ENCODE measurements around the gene MXD3. TPM values are rescaled to one million over a fixed set of nuclear protein-coding genes. Genes with fewer than 3 reads are reported as not detected.
A peak's percentile ranks its signal among the peaks of the same experiment; 100 is the strongest.
"Not testable (repeated sequence)": the region's sequence is repeated elsewhere in the genome, so short reads cannot be mapped to it uniquely, and the experiment has no call there.

The MXD3 gene, protein sequence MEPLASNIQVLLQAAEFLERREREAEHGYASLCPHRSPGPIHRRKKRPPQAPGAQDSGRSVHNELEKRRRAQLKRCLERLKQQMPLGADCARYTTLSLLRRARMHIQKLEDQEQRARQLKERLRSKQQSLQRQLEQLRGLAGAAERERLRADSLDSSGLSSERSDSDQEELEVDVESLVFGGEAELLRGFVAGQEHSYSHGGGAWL
- polyA plus RNA-seq (2013, experiment 1 of 2) = 7.1 TPM
- 11.2 TPM for polyA plus RNA-seq (2013, experiment 2 of 2)

DNA sequence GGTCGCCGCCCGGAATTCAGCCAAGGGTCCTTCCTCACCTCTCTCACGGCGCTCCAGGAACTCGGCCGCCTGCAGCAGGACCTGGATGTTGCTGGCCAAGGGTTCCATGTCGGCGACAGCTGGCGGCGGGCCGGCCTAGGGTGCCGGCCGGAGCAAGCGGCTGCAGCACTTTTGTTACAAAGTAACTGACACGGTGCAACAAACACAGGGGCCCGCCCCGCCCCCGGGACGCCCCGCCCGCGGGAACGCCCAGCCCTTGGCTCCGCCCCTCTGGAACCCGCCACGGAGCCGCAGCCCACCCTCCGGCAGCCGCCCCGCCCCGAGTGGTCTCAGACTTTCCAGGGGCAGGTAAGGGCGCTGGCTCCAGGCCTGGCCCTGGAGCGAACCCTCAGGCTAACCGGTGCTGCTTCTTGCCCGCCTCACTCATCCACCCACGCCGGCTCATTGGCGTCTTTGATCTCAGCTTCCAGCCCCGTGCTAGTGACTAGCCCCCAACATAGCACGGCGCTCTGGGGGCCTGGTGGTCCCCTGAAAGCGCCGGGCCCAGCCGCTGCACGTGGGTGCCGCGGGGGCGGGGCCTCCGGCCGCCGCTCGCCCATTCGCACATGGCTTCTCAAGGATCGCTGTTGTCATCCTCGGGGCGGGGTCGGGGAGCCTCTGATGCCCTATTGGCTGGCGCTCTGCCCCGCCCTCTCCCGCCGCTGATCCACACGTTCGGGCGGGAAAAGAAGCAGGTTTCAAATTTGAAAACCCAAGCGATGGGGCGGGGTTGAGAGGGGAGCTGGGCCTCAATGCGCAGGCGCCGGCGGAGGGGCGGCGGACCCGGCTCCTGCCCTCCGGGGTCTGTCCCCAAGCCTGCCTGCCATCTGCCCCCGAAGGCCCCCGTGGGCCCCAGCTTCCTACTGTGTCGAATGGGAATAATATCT is at the start of gene MXD3:
MXD3 (minus strand) TSS at position 176 of the 926 bp plus-strand sequence; CDS start at position 108, 68 bp downstream.
- Histone ChIP-seq H3K4me1 (ENCODE audit: insufficient read depth, low read length) (no peaks in the 10 kb centered on the region; the same call in 1 of the 2 replicates), H3K27ac (ENCODE audit: low read depth, low read length) (peak within 1 kb of the TSS; percentile 97), H3K27me3 (ENCODE audit: insufficient read depth, low read length) (peaks cover 5% of the 10 kb centered on the region; the same call in 1 of the 2 replicates), H3K36me3 (ENCODE audit: insufficient read depth, low read length) (peaks cover 2% of the 10 kb centered on the region), H3K9me3 (ENCODE audit: insufficient read depth, low read depth, low read length) (no peaks in the 10 kb centered on the region), H3K9ac (ENCODE audit: low read depth, low read length) (peak within 1 kb of the TSS; percentile 90), H3K4me3 (ENCODE audit: low read length) (peak within 1 kb of the TSS; percentile 61)
- WGBS = under 1% methylated on average over 78 of the region's 78 CpGs

DNA sequence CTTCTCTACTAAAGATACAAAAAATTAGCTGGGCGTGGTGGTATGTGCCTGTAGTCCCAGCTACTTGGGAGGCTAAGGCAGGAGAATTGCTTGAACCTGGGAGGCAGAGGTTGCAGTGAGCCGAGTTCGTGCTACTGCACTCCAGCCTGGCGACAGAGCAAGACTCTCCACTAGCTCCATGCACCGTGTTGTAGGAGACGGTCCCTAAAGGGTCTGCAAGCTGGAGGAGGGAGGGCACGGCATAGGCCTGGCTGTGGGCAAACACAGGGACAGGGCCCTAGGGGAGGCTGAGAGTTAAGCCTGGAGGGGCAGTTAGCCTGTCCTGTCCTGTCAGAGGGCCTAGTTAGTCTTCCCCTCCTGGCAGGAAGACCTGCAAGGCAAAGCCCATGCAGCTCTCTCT is 49.0 kb upstream of the MXD3 start:
- peaks cover 11% of the 10 kb centered on the region; the same call in 1 of the 2 replicates for H3K27me3 ChIP-seq (ENCODE audit: insufficient read depth, low read length)
- 91% methylated on average over 7 of the region's 7 CpGs for WGBS
- not testable (repeated sequence) for H3K9ac ChIP-seq (ENCODE audit: low read depth, low read length); H3K9me3 ChIP-seq (ENCODE audit: insufficient read depth, low read depth, low read length); H3K36me3 ChIP-seq (ENCODE audit: insufficient read depth, low read length); H3K4me3 ChIP-seq (ENCODE audit: low read length); H3K4me1 ChIP-seq (ENCODE audit: insufficient read depth, low read length); H3K27ac ChIP-seq (ENCODE audit: low read depth, low read length)

DNA sequence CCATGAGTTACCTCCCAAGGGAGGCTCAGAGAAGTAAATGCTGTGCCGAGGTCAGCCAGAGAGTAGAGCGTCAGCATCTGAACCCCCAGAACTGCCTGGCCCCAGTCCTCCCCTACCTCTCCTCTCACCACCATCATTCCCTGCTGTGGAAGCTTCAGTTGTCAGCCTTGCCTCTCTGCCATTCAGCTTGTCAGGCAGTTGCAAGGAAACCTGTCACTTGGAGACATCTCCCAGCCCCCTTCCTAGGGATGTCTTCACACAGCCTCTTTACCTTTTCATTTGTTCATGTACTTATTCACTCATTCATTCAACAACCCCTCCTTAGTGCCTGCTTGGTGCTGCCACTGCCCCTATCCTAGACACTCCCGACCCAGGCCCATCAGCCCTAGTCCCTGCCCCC is 48.2 kb upstream of the MXD3 start:
- Histone ChIP-seq H3K4me3 (ENCODE audit: low read length) (no peak overlapping the region), H3K9ac (ENCODE audit: low read depth, low read length) (no peak overlapping the region), H3K9me3 (ENCODE audit: insufficient read depth, low read depth, low read length) (no peaks in the 10 kb centered on the region), H3K36me3 (ENCODE audit: insufficient read depth, low read length) (no peaks in the 10 kb centered on the region), H3K27ac (ENCODE audit: low read depth, low read length) (no peak overlapping the region), H3K27me3 (ENCODE audit: insufficient read depth, low read length) (peaks cover 11% of the 10 kb centered on the region; the same call in 1 of the 2 replicates), H3K4me1 (ENCODE audit: insufficient read depth, low read length) (peaks cover 5% of the 10 kb centered on the region)
- 83% methylated on average over 3 of the region's 3 CpGs for WGBS

DNA sequence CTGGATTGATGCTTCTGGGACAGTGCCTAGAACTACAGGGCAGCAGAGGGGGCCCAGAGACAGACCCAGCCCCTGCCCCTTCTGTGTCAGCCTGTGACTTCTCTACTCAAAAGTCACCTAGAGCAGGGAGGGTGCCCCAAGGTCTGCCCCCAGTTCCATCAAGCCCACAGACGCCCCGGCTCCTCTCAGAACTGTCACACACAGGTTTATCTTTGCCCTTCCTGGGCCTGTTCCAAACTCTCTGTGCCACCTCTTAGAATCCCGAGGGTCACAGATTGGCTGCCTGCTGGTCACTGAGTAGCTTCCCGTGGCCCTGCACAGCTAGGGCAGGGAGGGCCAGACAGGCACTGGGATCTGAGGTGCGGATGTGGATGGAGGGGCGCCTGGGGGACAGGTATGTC is 47.8 kb upstream of the MXD3 start:
- Histone ChIP-seq H3K27me3 (ENCODE audit: insufficient read depth, low read length) (peaks cover 15% of the 10 kb centered on the region; the same call in 1 of the 2 replicates), H3K9ac (ENCODE audit: low read depth, low read length) (no peak overlapping the region), H3K9me3 (ENCODE audit: insufficient read depth, low read depth, low read length) (no peaks in the 10 kb centered on the region), H3K4me3 (ENCODE audit: low read length) (no peak overlapping the region), H3K36me3 (ENCODE audit: insufficient read depth, low read length) (no peaks in the 10 kb centered on the region), H3K27ac (ENCODE audit: low read depth, low read length) (no peak overlapping the region), H3K4me1 (ENCODE audit: insufficient read depth, low read length) (peaks cover 5% of the 10 kb centered on the region)
- WGBS = 86% methylated on average over 6 of the region's 6 CpGs

DNA sequence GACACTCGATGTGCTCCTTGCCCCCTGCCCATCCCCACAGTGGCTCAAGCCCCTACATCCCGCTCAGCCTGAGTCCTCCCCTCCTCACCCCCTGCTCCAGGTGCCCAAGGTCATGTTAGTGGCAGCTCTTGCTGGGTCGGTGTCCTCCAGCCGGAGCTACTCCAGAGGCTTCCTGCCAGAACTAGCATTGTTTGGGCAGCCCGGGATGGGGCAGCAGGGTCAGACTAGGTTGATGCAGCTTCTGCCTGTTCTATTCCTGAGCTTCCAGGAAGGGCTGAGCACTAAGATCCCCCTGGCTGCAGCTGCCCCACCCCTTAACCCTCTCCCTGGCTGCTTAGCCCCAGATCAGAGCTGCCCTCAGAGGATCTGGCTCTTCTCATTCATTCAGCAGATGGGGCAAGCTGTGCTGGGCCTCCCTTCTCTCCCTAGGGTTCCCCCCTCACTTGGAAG is 46.7 kb upstream of the MXD3 start:
- no peaks in the 10 kb centered on the region for H3K9me3 ChIP-seq (ENCODE audit: insufficient read depth, low read depth, low read length)
- 85% methylated on average over 5 of the region's 5 CpGs for WGBS
- no peak overlapping the region for H3K9ac ChIP-seq (ENCODE audit: low read depth, low read length)
- no peak overlapping the region for H3K27ac ChIP-seq (ENCODE audit: low read depth, low read length)
- H3K27me3 ChIP-seq (ENCODE audit: insufficient read depth, low read length) = peaks cover 16% of the 10 kb centered on the region; the same call in 1 of the 2 replicates
- H3K4me3 ChIP-seq (ENCODE audit: low read length) = no peak overlapping the region
- peaks cover 5% of the 10 kb centered on the region for H3K4me1 ChIP-seq (ENCODE audit: insufficient read depth, low read length)
- no peaks in the 10 kb centered on the region for H3K36me3 ChIP-seq (ENCODE audit: insufficient read depth, low read length)

DNA sequence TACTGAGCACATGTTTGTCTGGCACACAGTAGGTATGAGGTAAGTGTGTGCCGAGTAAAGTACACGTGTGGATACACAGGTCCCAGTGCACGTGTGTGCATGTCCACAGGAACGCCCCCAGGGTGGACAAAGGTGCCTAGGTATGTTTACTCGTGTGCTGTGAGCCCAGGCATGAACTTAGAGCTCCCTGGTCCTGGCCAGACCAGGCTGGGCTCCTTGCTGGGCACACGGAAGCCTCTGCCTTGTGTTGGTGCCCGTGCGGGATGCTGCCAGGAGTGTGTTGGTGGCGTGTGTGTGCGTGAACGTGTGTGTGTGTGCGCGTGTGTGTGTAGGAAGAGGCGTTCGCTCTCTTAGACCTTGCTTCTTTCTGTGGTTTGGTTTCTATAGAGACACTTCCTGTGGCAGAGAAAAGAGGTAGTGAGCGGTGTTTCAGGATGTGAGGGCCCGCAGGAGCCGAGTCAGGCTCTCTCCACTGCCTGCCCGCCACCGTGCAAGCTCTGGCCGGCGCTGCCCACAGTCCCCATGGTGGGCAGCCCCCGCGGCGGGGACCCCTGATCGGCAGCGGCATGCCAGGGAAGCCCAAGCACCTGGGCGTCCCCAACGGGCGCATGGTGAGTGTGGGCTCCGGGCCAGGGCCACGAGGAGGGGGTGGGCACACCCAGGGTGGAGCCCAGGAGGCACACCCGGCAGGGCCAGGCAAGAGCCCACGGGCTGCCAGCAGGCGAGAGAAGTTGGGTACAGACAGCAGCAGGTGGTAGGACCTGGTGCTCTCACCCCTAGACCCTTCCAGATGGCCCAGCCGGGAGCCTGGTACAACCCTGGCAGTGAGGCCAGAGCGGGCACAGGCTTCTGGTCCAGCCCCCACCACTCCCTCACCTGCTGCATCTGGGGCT is 46.0 kb upstream of the MXD3 start, which contains the start of gene RGS14:
RGS14 (plus strand) TSS at position 466 of the 893 bp plus-strand sequence; CDS start at position 567, 101 bp downstream.
- Histone ChIP-seq H3K4me1 (ENCODE audit: insufficient read depth, low read length) (peaks cover 5% of the 10 kb centered on the region), H3K9ac (ENCODE audit: low read depth, low read length) (no peak within 1 kb of the TSS), H3K27ac (ENCODE audit: low read depth, low read length) (no peak within 1 kb of the TSS), H3K9me3 (ENCODE audit: insufficient read depth, low read depth, low read length) (no peaks in the 10 kb centered on the region), H3K36me3 (ENCODE audit: insufficient read depth, low read length) (no peaks in the 10 kb centered on the region), H3K27me3 (ENCODE audit: insufficient read depth, low read length) (peaks cover 16% of the 10 kb centered on the region; the same call in 1 of the 2 replicates), H3K4me3 (ENCODE audit: low read length) (no peak within 1 kb of the TSS)
- WGBS = 87% methylated on average over 37 of the region's 37 CpGs

DNA sequence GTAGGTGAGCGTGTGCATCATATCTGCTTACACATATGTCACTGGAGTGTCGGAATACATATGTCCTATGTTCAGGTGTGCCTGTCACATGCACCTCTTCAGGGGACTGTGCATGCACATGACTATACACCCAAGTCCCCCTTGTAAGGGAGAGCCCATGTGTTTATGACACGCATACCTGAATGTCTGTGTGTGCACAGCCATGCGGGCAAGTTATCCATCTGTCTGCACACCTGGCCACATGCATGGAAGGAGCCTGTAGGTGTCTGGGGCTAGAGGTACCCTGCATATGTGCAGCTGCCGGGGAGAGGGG is 45.4 kb upstream of the MXD3 start:
- H3K27ac ChIP-seq (ENCODE audit: low read depth, low read length) = no peak overlapping the region
- H3K9ac ChIP-seq (ENCODE audit: low read depth, low read length) = no peak overlapping the region
- no peaks in the 10 kb centered on the region for H3K9me3 ChIP-seq (ENCODE audit: insufficient read depth, low read depth, low read length)
- peaks cover 10% of the 10 kb centered on the region; the same call in 1 of the 2 replicates for H3K27me3 ChIP-seq (ENCODE audit: insufficient read depth, low read length)
- 93% methylated on average over 5 of the region's 5 CpGs for WGBS
- H3K36me3 ChIP-seq (ENCODE audit: insufficient read depth, low read length) = no peaks in the 10 kb centered on the region
- no peak overlapping the region for H3K4me3 ChIP-seq (ENCODE audit: low read length)
- H3K4me1 ChIP-seq (ENCODE audit: insufficient read depth, low read length) = peaks cover 2% of the 10 kb centered on the region

DNA sequence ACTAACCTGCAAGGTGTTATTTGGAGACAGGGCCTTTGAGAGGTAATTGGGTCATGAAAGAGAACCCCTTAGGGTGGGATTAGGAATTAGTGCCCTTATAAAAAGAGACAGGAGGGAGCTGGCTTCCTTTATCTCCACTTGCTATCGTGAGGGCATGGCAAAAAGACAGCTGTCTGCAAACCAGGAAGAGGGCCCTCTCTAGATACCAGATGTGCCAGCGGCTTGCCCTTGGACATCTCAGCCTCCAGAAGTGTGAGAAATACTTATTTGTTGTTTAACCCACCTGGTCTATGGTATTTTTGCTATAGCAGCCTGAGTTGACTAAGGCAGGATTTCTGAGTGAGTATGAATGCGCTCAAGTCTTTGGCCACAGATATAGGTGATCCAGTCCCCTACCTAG is 45.0 kb upstream of the MXD3 start:
- no peaks in the 10 kb centered on the region for H3K9me3 ChIP-seq (ENCODE audit: insufficient read depth, low read depth, low read length)
- H3K9ac ChIP-seq (ENCODE audit: low read depth, low read length) = no peak overlapping the region
- H3K36me3 ChIP-seq (ENCODE audit: insufficient read depth, low read length) = no peaks in the 10 kb centered on the region
- peaks cover 8% of the 10 kb centered on the region; the same call in 1 of the 2 replicates for H3K27me3 ChIP-seq (ENCODE audit: insufficient read depth, low read length)
- H3K4me1 ChIP-seq (ENCODE audit: insufficient read depth, low read length) = 0 out of 2 replicates have a peak, but pooled peaks cover 2% of the 10 kb centered on the region
- 91% methylated on average over 3 of the region's 3 CpGs for WGBS
- H3K4me3 ChIP-seq (ENCODE audit: low read length) = no peak overlapping the region
- no peak overlapping the region for H3K27ac ChIP-seq (ENCODE audit: low read depth, low read length)

DNA sequence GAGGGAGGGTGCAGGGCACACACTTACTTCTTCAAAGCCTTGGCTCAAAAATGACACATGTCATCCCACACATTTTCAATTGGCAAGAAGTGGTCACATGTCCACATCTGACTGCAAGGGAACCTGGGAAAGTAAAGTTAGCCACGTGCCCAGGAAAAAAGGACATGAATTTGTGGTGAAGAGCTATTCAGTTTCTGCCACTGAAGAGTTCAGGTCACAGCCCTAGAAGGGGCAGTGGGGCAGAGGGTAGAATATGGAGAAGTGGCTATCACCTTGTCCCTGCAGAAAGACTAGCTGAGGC is 44.1 kb upstream of the MXD3 start:
- H3K9ac ChIP-seq (ENCODE audit: low read depth, low read length) = no peak overlapping the region
- WGBS = 32% methylated on average over 1 of the region's 1 CpG

DNA sequence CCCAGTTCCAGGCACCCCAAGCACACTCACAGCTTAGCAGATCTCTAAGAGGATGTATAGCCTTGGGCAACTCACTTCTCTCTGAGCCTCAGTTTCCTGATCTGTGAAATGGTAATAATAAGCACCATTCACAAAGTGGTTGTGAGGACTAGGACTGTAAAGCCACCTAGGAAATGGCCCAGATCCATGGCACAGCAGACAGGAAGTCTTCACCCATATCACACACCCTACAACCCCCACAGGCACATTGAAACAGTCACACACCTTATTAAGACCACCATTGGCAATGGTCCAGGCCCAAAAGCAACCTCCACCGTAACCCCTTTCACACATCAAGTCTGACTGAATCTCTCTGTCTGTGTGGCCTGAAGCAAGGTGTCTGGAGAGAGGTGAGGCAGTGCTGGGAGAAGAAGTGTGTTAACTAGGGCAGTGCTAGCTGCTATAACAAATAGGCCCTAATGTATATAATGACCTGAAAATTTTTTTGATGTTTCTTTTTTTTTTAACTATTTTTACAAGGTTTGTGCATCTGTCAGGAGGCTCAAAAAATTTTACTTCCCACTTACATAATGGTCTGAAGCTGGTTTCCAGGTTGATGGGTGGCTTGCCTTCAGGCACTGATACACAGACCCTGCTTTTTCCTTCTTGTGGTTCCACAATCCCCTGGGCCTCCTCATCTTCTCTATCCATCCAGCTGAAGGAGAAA is 43.6 kb upstream of the MXD3 start:
- Histone ChIP-seq H3K4me1 (ENCODE audit: insufficient read depth, low read length) (peaks cover 6% of the 10 kb centered on the region; the same call in 1 of the 2 replicates), H3K27me3 (ENCODE audit: insufficient read depth, low read length) (peaks cover 8% of the 10 kb centered on the region; the same call in 1 of the 2 replicates), H3K9ac (ENCODE audit: low read depth, low read length) (no peak overlapping the region), H3K27ac (ENCODE audit: low read depth, low read length) (no peak overlapping the region), H3K36me3 (ENCODE audit: insufficient read depth, low read length) (no peaks in the 10 kb centered on the region), H3K4me3 (ENCODE audit: low read length) (no peak overlapping the region), H3K9me3 (ENCODE audit: insufficient read depth, low read depth, low read length) (no peaks in the 10 kb centered on the region)
- 100% methylated on average over 1 of the region's 1 CpG for WGBS

More for the DNA sequence above, 44.1 kb upstream of the MXD3 start:
- Histone ChIP-seq H3K4me3 (ENCODE audit: low read length) (no peak overlapping the region), H3K27me3 (ENCODE audit: insufficient read depth, low read length) (peaks cover 8% of the 10 kb centered on the region; the same call in 1 of the 2 replicates), H3K27ac (ENCODE audit: low read depth, low read length) (no peak overlapping the region), H3K36me3 (ENCODE audit: insufficient read depth, low read length) (no peaks in the 10 kb centered on the region), H3K9me3 (ENCODE audit: insufficient read depth, low read depth, low read length) (no peaks in the 10 kb centered on the region), H3K4me1 (ENCODE audit: insufficient read depth, low read length) (0 out of 2 replicates have a peak, but pooled peaks cover 2% of the 10 kb centered on the region)

Data from HUES64 (cell line).